GM21423 (cell line): ENCODE data around the gene TCTN3.
"Not testable (repeated sequence)": the region's sequence is repeated elsewhere in the genome, so short reads cannot be mapped to it uniquely, and the experiment has no call there.

ENCODE experiments used
- ATAC-seq: cut with Tn5 transposase; IDR thresholded peaks from one replicate; pipeline ENCODE4 v1.9.1; 2021; ENCODE audit warnings: mild to moderate bottlenecking, moderate library complexity; ENCODE audit not compliant: unreplicated experiment

Gene TCTN3, protein sequence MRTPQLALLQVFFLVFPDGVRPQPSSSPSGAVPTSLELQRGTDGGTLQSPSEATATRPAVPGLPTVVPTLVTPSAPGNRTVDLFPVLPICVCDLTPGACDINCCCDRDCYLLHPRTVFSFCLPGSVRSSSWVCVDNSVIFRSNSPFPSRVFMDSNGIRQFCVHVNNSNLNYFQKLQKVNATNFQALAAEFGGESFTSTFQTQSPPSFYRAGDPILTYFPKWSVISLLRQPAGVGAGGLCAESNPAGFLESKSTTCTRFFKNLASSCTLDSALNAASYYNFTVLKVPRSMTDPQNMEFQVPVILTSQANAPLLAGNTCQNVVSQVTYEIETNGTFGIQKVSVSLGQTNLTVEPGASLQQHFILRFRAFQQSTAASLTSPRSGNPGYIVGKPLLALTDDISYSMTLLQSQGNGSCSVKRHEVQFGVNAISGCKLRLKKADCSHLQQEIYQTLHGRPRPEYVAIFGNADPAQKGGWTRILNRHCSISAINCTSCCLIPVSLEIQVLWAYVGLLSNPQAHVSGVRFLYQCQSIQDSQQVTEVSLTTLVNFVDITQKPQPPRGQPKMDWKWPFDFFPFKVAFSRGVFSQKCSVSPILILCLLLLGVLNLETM

DNA sequence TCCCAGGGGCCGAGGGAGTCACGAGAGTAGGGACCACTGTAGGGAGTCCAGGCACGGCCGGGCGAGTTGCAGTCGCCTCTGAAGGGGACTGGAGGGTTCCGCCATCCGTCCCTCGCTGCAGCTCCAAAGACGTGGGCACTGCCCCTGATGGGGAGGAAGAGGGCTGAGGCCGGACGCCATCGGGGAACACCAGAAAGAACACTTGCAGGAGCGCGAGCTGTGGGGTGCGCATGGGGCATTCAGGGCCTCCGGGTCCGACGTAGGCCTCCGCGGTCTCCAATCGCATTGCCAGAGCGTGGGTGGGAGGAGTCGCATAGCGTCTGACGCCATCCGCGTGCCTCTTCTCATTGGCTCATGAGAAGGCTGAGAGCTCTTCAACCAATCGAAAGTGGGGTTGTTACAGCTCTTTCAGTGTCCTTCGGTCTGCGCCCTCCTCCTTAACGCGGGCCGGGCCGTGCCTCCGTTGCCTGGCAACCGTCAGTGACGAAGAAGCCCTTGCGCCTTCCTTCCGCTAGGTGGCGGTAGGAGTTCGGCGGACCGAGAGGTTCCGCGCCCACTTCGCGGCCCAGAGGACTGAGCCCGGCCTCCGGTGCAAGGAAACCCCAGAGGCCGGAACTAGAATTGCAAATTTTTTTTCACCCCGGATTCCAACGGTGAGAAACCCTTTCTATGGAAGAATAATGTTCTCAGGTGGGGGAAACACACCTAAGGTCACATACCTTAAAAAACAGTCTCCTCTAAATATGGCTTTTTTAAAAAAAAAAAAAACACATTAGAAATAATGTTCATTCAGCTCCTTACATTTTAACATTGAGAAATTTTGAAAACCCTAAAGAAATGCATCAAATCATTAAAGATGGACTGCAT is at the start of gene TCTN3:
TSS of gene TCTN3 (minus strand) at position 260 of the 867 bp plus-strand sequence. CDS start at position 232, 28 bp downstream.
- peak; percentile 97 for ATAC-seq

DNA sequence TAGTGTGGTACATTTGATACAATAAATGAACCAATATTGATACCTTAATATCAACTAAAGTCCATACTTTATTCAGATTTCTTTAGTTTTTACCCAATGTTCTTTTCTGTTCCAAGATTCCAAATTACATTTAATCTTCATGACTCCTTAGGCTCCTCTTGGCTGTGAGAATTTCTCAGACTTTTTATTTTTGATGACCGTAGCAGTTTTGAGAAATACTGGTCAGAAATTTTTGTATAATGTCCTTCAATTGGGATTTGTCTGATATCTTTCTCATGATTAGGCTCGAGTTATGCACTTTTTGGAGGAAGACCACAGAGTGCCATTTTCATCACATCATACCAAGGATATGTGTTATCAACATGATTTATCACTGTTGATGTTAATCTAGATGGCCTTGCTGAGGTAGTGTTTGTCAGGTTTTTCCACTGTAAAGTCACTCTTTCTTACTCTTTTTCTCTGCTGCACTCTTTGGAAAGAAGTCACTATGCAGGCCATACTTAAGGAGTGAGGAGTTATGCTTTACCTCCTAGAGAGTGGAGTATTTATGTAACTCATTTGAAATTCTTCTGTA is 49.3 kb upstream of the TCTN3 start:
- no peak for ATAC-seq

DNA sequence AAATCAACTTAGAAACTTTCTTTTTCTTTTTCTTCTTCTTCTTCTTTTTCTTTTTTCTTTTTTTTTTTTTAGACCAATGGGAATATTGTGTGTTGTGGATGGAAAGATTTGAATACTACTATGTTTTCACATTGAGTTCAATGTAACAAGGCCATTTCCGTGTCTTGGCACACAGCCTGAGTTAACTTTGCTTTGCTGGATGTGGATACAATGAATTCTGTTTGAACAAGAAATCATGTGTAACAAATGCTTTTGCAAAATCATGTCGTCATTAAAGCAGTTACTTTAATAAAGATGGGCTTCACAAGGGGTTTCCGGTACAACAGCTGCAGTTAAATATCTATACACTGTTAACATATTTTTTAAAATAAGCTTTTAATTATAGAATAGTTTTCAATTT is 48.8 kb upstream of the TCTN3 start:
- ATAC-seq: no peak

DNA sequence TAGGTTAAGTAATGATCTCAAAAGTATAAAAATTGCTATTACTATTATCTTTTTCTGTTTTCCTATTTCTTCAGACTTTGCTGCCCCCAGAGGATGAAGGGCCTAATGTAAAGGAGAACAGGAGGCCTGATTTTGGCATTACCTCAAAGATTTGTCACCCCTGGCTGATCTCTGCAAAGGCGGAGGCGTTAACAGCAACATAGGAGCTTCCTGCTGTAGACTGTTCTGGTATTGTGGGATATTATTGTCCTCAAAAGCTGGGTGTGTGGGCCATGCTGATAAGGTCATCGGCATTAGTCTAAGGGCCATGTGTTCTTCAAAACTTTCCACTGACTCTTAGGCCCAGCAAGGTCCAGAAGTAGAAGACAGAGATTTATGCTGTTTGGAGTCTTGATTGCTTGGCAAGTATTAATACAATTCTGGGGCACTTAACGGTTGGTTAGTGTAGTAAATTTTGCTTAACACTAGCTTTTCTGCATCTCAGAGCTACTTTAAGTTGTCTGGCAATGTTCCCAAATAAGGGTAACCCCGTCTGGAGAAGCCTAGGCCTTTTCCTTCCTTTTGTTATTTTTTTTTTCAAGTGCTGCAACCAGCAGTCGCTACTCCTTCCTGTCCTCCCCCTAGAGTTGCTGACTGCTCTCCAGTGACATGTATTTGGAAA is 48.2 kb upstream of the TCTN3 start:
- ATAC-seq: peak; percentile 68

DNA sequence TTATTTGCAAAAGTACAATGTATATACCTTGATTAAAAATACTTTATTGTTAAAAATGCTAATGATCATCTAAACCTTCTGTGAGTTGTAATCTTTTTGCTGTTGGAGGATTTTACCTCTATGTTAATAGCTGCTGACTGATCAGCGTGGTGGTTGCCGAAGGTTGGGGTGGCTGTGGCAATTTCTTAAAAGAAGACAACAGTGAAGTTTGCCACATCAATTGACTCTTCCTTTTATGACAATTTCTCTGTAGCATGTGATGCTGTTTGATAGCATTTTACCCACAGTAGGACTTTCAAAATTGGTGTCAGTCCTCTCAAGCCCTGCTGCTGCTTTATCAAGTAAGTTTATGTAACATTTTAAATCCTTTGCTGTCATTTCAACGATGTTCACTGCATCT is 45.3 kb upstream of the TCTN3 start:
- ATAC-seq: no peak

DNA sequence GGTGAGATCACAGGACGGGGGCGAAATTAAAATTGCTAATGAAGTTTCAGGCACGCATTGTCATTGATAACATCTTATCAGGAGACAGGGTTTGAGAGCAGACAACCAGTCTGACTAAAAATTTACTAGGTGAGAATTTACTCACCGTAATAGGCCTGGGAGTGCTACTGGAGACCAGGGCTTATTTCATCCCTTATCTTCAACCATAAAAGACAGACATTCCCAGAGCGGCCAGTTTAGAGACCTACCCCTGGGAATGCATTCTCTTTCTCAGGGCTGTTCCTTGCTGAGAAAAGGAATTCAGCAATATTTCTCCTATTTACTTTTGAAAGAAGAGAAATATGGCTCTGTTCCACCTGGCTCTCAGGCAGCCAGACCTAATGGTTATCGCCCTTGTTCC is 39.2 kb upstream of the TCTN3 start:
- not testable (repeated sequence) for ATAC-seq

DNA sequence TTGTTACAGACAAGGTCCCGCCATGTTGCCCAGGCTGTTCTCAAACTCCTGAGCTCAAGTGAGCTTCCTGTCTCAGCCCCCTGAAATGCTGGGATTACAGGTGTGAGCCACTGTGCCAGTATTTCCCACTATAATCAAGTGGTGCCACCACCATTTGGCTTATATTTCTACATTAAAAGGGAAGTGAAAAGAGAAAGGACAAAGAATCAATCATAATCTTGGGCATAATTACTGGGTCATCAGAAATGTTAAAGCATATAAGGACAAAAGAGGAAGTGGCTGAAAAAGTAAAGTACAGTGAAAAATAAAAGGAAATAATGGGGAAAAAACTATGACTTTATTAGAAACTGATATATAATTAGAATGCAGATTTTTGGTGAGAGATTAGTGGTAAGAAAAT is 36.5 kb upstream of the TCTN3 start:
- ATAC-seq: no peak

DNA sequence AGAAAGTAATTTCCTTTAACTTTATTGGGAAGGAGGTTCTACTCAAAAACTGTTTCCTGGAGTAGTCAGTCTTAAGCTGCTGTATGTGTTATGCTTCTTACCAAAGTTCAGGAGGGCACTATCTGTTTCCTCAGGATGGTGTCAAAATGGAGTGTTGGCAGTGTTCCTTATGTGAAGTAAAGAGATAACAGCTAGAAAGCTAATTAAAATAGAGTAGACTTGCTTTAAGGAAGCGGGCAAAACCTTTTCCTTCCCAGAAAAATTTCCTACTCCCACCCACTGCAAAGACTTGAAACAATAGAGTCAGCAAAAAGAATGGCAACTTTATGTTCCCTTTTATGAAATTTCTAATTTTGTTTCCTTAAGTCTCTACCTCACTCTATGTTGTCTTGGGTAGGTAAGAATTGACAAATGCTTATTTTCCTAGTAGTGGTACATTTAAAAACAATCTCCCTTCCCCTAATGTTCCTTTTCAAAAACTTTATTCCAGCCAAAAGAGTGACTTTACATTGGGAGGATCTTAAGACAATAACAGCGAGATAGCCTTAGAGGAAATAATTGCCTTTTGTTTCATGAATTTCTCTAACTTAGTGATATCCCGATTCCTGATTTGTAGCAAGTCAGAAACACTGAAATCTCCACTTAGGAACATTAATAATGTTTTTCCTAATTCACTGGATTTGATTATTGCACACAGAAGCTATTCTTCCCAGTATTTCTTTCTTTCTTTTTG is 35.8 kb upstream of the TCTN3 start:
- ATAC-seq: no peak

DNA sequence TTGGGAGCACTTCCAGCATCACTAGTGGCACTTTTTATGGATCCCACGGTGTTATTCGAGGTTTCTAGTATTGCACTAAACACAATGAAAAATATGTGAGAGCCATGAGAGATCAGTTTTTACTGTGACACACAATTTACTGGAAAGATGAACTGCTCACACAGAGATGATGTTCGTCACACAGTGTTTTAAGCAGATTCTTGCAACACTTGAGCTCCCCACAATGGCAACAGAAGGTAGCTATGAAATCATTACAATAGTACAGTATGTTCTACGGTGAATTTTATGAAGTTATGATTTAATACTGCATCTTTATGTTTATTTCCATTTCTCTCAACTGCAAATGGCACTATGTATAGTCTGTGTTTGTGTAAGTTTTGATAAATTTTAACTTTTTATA is 34.8 kb upstream of the TCTN3 start:
- ATAC-seq: no peak

DNA sequence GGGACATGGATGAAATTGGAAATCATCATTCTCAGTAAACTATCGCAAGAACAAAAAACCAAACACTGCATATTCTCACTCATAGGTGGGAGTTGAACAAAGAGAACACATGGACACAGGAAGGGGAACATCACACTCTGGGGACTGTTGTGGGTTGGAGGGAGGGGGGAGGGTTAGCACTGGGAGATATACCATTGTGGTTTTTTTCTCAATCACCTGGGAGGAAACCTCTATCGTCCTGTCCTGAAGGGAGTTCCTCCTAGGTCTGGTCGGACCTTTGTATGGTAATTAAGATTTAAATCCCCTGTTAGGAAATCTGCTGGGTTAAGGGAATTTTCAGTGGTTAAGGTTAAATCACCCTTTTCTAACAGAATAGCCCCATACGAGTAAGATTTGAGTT is 28.8 kb upstream of the TCTN3 start:
- not testable (repeated sequence) for ATAC-seq

DNA sequence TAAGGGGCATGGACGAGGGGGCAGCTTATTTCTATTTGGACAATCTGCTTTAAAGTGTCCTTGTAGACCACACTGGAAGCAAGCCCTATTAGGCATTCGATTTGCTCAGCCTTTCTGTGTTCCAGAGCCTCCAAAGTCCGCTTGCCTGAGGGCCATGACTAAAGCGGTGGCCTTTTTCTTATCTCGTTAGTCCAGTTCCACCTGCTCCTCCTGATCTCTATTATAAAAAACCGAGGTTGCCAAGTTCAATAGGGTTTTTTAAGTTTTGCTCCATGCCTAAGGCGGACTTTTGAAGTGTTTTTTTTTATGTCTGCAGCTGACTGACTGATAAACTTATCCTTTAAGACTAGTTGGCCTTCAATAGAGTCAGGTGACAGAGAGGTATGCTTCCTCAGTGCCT is 27.0 kb upstream of the TCTN3 start:
- ATAC-seq: not testable (repeated sequence)

DNA sequence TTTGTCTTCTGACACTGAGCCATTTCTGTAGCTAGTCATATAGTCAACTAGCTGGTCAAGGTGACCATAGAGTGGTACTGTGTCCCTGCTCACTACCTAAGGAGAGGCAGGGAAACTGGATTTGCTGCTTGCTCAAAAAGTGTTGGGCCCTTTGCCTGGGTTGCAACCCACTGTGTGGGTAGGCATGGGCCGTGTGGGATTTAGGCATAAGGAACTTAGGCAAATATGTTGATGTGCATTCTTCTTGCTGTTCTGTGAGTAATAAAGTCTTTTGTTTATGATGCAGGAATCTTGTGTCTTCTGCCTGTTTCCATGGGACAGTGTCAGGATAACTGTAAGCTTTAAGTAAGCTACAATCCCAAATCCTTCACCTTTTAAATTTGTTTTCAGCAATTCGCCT is 23.1 kb upstream of the TCTN3 start:
- ATAC-seq: no peak

DNA sequence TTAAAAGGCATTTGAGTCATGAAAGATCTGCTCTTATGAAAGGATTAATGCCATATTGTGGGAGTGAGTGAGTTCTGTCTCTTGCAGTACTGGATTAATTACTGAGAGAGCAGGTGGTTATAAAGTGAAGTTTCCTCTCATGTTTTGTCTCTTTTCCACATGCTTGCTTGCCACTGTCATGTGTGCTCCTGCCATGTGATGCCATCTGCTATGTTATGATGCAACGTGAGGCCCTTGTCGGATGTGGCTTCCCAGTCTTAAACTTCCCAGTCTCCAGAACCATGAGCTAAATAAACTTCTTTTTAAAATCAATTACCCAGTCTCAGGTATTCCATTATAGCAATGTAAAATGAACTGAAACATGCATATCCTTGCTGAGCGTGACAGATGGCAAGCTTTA is 22.7 kb upstream of the TCTN3 start:
- no peak for ATAC-seq

DNA sequence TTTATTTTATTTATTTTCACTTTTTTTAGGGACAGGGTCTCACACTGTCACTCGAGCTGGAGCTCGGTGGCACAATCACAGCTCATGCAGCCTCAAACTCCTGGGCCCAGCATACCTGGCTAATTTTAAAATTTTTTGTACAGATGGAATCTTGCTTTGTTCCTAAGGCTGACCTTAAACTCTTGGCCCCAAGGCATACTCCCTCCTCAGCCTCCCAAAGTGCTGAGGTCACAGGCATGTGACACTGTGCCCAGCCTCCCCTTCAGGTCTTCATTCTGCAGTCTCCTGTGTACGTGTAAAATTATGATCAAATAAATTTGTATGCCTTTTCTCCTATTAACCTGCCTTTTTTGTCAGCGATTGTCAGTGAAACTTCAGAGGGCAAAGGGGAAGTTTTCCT is 17.8 kb upstream of the TCTN3 start:
- ATAC-seq: no peak

DNA sequence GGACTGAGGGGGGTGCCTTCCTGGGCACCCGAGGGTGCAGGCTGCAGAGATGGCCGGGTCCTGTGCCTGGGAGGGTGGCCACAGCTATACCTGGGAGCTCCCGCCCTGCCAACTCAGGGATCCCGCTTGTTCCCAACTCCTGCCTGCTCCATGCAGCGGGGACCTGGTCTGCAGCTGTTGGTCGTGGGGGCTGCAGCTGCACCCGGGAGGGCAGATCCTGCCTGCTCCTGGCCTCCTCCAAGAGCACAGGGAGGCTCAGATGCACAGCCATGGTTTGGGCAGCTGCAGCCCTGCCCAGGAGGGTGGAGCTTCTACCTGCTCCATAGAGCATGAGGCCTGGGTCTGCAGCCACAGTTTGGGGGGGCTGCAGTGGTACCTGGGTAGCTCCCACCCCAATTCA is 13.3 kb upstream of the TCTN3 start:
- ATAC-seq: no peak

DNA sequence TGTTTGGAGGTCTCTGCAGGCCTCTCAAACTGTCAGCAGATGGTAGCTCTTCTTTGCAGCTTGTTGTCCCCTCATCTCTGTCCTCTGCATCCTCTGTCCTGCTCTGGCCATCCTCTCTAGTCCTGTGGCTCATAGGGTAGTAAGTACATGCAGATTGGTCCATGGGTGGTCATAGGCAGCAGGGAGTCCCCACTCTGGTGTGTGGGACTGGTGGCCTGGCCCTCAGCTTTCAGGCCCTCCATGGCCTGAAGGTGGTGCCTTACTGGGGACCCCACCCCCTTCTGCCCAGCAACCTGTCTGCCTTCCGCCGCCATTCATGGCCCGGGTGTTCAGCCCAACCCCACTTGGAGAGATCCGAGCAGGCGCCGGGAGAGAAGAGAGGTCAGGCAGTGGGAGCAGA is 12.8 kb upstream of the TCTN3 start:
- ATAC-seq: no peak

DNA sequence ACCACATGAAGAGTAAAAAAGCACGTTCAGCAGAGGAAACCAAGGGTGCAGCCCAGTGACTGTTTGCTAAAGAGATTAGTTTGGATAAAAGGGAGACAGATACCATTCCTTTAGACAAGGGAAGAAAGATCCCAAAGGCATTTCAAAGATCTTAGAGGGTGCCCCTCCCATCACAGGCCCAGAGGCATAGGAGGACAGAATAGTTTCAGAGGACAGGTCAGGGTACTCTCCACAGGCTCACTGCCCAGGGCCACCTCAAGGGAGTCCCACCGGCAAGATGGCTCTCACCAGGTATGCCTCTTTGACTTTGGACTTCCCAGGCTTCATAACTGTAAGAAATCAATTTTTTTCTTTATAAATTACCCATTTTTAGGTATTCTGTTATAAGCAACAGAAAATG is 4.7 kb upstream of the TCTN3 start:
- no peak for ATAC-seq

DNA sequence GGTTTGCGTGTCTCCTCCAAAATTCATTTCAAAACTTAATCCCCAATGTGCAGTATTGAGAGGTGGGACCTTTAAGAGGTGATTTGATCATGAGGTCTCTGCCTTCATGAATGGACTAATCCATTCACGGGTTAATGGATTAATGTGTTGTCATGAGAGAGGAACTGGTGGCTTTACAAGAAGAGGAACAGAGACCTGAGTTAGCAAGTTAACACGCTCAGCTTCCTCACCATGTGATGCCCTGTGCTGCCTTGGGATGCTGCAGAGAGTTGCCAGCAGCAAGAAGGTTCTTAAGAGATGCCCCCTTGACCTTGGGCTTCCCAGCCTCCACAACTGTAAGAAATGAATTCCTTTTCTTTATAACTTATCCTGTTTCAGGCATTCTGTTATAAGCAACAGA is 3.7 kb upstream of the TCTN3 start:
- ATAC-seq: peak; percentile 32

DNA sequence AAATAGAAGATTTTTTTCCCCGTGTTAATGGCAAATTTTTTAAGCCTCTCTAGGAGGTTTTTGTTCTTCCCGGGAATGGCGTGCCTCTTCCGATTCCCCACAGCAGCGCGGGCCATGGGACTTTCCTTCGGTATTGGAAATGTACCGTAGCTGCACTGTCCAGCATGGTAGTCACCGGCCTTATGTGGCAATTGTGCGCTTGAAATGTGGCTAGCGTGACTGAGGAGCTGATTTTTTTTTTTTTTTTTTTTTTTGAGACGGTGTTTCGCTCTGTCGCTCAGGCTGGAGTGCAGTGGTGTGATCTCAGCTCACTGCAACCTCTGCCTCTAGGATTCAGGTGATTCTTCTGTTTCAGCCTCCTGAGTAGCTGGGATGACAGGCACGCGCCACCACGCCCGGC is 938 bp upstream of the TCTN3 start:
- ATAC-seq: no peak

DNA sequence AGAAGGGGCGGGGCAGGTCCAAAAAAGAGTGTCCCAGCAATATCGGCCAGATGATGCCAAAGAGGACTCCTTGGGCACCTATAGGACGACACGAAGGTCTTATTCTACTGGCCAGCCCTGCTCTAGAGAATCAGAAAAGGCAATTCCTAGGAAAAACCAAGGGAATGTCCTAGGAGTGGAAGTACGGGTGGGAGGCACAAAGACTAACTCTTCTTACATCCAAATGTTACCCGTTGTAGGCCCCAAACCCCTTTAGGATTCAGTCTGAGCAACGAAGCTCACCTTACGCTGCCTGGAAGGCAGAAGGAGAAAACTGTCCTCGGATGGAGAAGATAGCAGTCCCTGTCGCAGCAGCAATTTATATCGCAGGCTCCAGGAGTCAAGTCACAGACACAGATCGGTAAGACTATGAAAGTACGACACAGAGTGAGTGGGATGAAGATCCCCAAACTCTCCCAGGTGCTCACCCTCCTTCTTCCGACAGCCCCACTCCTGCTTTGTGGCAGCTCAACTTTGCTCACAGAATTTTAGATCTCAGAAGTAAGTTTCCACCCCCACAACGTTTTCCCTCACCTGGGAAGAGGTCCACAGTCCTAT is 558 bp downstream of the TCTN3 start:
- ATAC-seq: no peak
